Measurements from ENCODE around the gene WNT7B. TPM values are rescaled to one million over a fixed set of nuclear protein-coding genes. Genes with fewer than 3 reads are reported as not detected.

The WNT7B gene
- total RNA-seq, 2 donors from 2014 or later, result 7.5 to 7.7 TPM

DNA sequence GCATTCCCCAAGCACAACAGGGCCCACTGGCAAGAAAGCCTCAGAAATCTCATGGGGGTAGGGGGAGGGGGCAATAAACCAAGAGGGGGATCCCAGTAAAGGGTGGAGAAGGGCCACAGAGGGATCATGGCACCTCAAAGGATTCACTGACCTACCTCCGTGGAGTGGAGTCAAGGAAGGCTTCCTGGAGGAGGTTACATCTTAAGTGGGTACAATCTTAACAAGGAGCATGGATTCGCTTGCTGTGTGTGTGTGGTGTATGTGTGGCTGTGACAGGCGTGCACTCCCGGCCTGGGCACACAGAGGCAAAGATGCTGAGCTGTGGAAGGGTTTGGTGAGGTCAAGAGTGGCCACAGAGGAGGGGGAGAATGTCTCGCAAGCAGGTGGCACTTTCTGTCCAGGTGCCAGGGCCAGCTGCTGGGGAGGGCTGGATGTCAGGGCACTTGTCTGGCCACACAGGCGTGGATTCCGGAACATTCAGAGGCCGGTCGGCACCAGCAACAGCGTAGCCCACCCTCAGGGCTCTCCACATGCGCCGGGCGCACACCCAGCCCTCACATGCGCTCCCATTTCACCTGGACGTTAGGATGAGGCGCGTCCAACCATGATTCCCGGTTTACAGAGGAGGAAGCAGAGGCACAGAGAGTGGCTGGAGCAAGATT, 43.3 kb downstream of the WNT7B start:
- no peak for DNase-seq (ENCODE audit: low spot score)
- Histone ChIP-seq H3K4me3 (no peak overlapping the region), H3K27ac (no peak overlapping the region), H3K36me3 (no peaks in the 10 kb centered on the region), H3K4me1 (replicated peaks) (peaks cover 8% of the 10 kb centered on the region), H3K9me3 (no peaks in the 10 kb centered on the region), H3K27me3 (replicated peaks; ENCODE audit: insufficient read depth) (no peaks in the 10 kb centered on the region)
- TF ChIP-seq CTCF (IDR thresholded peaks at IDR 0.05), result no peak
- TF ChIP-seq POLR2A (IDR thresholded peaks at IDR 0.05), result no peak
- no peak for TF ChIP-seq POLR2AphosphoS5 (IDR thresholded peaks at IDR 0.05)
- intact Hi-C loops (cut with DNase I), result no loop called here
- WGBS, result 88% methylated on average over 18 of the region's 18 CpGs

DNA sequence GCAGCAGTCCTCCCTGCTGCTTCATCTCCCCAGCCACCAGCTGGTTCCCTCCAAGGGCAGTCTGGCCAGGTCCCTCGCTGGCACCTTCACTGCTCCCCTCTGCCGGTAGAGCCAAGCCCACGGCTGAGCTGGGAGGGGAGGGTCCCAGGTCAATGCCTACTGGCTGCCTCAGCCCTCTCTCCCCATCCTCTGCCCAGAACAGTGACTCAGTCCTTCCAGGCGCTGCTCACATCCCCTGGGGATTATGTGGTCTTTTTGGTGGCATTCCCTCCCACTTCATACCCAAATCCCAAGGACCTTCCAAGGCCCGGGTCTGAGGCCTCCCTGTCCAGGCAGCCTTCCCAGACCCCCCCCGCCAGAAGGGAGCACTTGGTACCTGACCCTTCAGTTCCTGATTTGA, 44.9 kb downstream of the WNT7B start:
- 96% methylated on average over 6 of the region's 6 CpGs for WGBS
- intact Hi-C loops (cut with DNase I), result no loop called here
- Histone ChIP-seq H3K4me1 (replicated peaks) (peaks cover 8% of the 10 kb centered on the region), H3K27me3 (replicated peaks; ENCODE audit: insufficient read depth) (no peaks in the 10 kb centered on the region), H3K9me3 (no peaks in the 10 kb centered on the region), H3K4me3 (no peak overlapping the region), H3K36me3 (no peaks in the 10 kb centered on the region), H3K27ac (no peak overlapping the region)
- no peak for TF ChIP-seq POLR2AphosphoS5 (IDR thresholded peaks at IDR 0.05)
- TF ChIP-seq POLR2A (IDR thresholded peaks at IDR 0.05), result no peak
- TF ChIP-seq CTCF (IDR thresholded peaks at IDR 0.05), result no peak
- no peak for DNase-seq (ENCODE audit: low spot score)

GRCh38 chr22:45931042-45931441, 45.9 kb downstream of the WNT7B start:
- Histone ChIP-seq H3K36me3 (no peaks in the 10 kb centered on the region), H3K9me3 (no peaks in the 10 kb centered on the region), H3K27ac (no peak overlapping the region), H3K4me1 (replicated peaks) (peaks cover 8% of the 10 kb centered on the region), H3K27me3 (replicated peaks; ENCODE audit: insufficient read depth) (no peaks in the 10 kb centered on the region), H3K4me3 (no peak overlapping the region)
- 87% methylated on average over 36 of the region's 38 CpGs for WGBS
- no peak for TF ChIP-seq POLR2AphosphoS5 (IDR thresholded peaks at IDR 0.05)
- DNase-seq (ENCODE audit: low spot score), result no peak
- intact Hi-C loops (cut with DNase I), result no loop called here

DNA sequence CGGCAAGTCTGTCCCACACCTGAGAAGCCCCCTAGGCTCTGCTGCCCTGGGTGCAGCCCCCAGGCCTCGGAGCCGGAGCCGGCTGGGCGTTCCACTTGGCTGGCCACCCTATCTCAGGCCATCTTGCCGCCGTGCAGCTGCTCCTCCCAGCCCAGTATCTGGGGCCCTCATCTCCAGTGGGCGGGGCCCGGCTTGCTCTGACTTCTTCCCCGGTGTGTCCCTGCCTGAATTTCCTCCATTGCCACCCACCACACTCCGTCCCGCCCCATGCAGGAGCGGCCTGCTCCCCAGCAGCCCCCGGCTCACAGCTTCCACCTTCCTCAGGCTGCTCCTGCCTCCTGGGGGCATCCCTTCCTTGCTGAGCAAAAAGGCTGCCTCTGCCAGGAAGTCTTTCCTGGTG, 46.6 kb downstream of the WNT7B start:
- Histone ChIP-seq H3K9me3 (no peaks in the 10 kb centered on the region), H3K36me3 (no peaks in the 10 kb centered on the region), H3K4me1 (replicated peaks) (peaks cover 8% of the 10 kb centered on the region), H3K4me3 (no peak overlapping the region), H3K27me3 (replicated peaks; ENCODE audit: insufficient read depth) (no peaks in the 10 kb centered on the region), H3K27ac (no peak overlapping the region)
- intact Hi-C loops (cut with DNase I), result no loop called here
- DNase-seq (ENCODE audit: low spot score), result no peak
- no peak for TF ChIP-seq POLR2A (IDR thresholded peaks at IDR 0.05)
- no peak for TF ChIP-seq POLR2AphosphoS5 (IDR thresholded peaks at IDR 0.05)
- TF ChIP-seq CTCF (IDR thresholded peaks at IDR 0.05), result no peak
- WGBS, result 41% methylated on average over 14 of the region's 14 CpGs

DNA sequence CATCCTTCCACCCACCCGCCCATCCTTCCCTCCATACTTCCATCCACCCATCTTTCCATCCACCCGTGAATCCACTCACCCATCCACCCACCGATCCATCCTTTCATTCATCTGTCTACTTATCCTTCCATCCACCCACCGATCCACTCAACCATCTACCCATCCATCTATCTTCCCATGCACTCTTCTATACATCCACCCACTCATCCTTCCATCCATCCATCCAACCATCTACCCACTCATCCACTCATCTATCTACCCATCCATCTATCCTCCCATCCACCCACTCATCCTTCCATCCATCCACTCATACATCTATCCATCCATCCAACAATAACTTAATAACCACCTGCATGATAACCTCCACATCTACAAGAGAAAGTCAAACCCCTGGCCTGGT, 47.3 kb downstream of the WNT7B start:
- Histone ChIP-seq H3K4me1 (replicated peaks) (peaks cover 4% of the 10 kb centered on the region), H3K9me3 (no peaks in the 10 kb centered on the region), H3K27me3 (replicated peaks; ENCODE audit: insufficient read depth) (no peaks in the 10 kb centered on the region), H3K36me3 (no peaks in the 10 kb centered on the region), H3K27ac (no peak overlapping the region), H3K4me3 (no peak overlapping the region)
- no peak for DNase-seq (ENCODE audit: low spot score)
- 97% methylated on average over 4 of the region's 4 CpGs for WGBS
- intact Hi-C loops (cut with DNase I), result no loop called here
- TF ChIP-seq CTCF (IDR thresholded peaks at IDR 0.05) (no peak), POLR2AphosphoS5 (IDR thresholded peaks at IDR 0.05) (no peak), POLR2A (IDR thresholded peaks at IDR 0.05) (no peak)
